Neural cell (in vitro differentiated cells): Measurements from ENCODE around the gene UGGT1. TPM values are rescaled to one million over a fixed set of nuclear protein-coding genes. Genes with fewer than 3 reads are reported as not detected.

ENCODE experiments used
- H2AFZ ChIP-seq: fragments of 200-600, 300-800 bp; sonication (generic), shearing (Covaris generic); 2 replicates; pipeline ENCODE4 v1.6.0; 2014; ENCODE audit warnings: low read depth, mild to moderate bottlenecking, antibody characterized with exemption, low read length, moderate library complexity
- H3F3A ChIP-seq: fragments of 200-600 bp; shearing (Covaris generic); 2 replicates; pipeline ENCODE4 v1.6.1; 2016; ENCODE audit warnings: mild to moderate bottlenecking, moderate library complexity, mixed read lengths, antibody characterized with exemption, low read length; ENCODE audit not compliant: insufficient read depth, poor library complexity, severe bottlenecking
- H3K27ac ChIP-seq: fragments of 200-600, 300-800 bp; sonication (generic), shearing (Covaris generic); 2 replicates; pipeline ENCODE4 v1.5.1; 2014; ENCODE audit warnings: mild to moderate bottlenecking, low read length, moderate library complexity
- H3K27me3 ChIP-seq: fragments of 300-800, 200-600 bp; sonication (generic), shearing (Covaris generic); 2 replicates; pipeline ENCODE4 v1.6.0; 2014; ENCODE audit warnings: mild to moderate bottlenecking, low read depth, low read length, moderate library complexity; ENCODE audit not compliant: insufficient read depth
- H3K36me3 ChIP-seq: fragments of 300-800, 200-600 bp; sonication (generic), shearing (Covaris generic); 2 replicates; pipeline ENCODE4 v1.5.1; 2014; ENCODE audit warnings: mild to moderate bottlenecking, antibody characterized with exemption, low read length, moderate library complexity; ENCODE audit not compliant: insufficient read depth
- H3K4me2 ChIP-seq: fragments of 300-800, 200-600 bp; sonication (generic), shearing (Covaris generic); 2 replicates; pipeline ENCODE4 v1.6.0; 2014; ENCODE audit warnings: mild to moderate bottlenecking, low read length
- H3K4me3 ChIP-seq: fragments of 300-800, 200-600 bp; sonication (generic), shearing (Covaris generic); 2 replicates; pipeline ENCODE4 v1.5.1; 2014; ENCODE audit warnings: mild to moderate bottlenecking, low read length, moderate library complexity
- H3K79me2 ChIP-seq: fragments of 200-600 bp; shearing (Covaris generic); replicated peaks from 2 replicates; pipeline ENCODE4 v1.6.0; 2014; ENCODE audit warnings: mild to moderate bottlenecking, low read length, moderate library complexity; ENCODE audit not compliant: insufficient read depth
- H3K9ac ChIP-seq: fragments of 300-800, 200-600 bp; sonication (generic), shearing (Covaris generic); 2 replicates; pipeline ENCODE4 v1.6.1; 2016; ENCODE audit warnings: mild to moderate bottlenecking, low read length, mixed read lengths
- H3K9me2 ChIP-seq: fragments of 200-600 bp; shearing (Covaris generic); 2 replicates; pipeline ENCODE4 v1.6.1; 2016; ENCODE audit warnings: mild to moderate bottlenecking, low read length, mixed read lengths; ENCODE audit not compliant: insufficient read depth
- H3K9me3 ChIP-seq: fragments of 200-600, 300-800 bp; sonication (generic), shearing (Covaris generic); 2 replicates; pipeline ENCODE4 v1.6.1; 2016; ENCODE audit warnings: mild to moderate bottlenecking, mixed run types, low read length, moderate library complexity, mixed read lengths
- H4K20me1 ChIP-seq: fragments of 200-600 bp; shearing (Covaris generic); 2 replicates; pipeline ENCODE4 v1.6.1; 2016; ENCODE audit warnings: mild to moderate bottlenecking, mixed run types; ENCODE audit not compliant: insufficient read depth
- CTCF ChIP-seq: fragments of 450-650 bp; IDR thresholded peaks from 2 replicates; pipeline ENCODE4 v1.5.1; 2014; ENCODE audit warnings: antibody characterized with exemption, mild to moderate bottlenecking, moderate library complexity; ENCODE audit not compliant: poor library complexity, severe bottlenecking
- EP300 ChIP-seq: fragments of 450-650 bp; conservative IDR thresholded peaks from 2 replicates; pipeline ENCODE4 v1.6.1; 2014; ENCODE audit warnings: antibody characterized with exemption, mild to moderate bottlenecking, moderate library complexity; ENCODE audit not compliant: poor library complexity, severe bottlenecking
- EZH2 ChIP-seq: fragments of 200-600, 300-800 bp; shearing (Covaris generic), sonication (generic); IDR thresholded peaks from 2 replicates; pipeline ENCODE4 v1.6.1; 2014; ENCODE audit warnings: antibody characterized with exemption, low read length, borderline replicate concordance, mild to moderate bottlenecking; ENCODE audit not compliant: insufficient read depth, poor library complexity, severe bottlenecking
- MXI1 ChIP-seq: fragments of 450-650 bp; conservative IDR thresholded peaks from 2 replicates; pipeline ENCODE4 v1.6.1; 2014; ENCODE audit warnings: antibody characterized with exemption, mild to moderate bottlenecking; ENCODE audit not compliant: poor library complexity, severe bottlenecking
- POLR2AphosphoS5 ChIP-seq: IDR thresholded peaks from 2 replicates; pipeline ENCODE4 v1.6.1; 2012
- RAD21 ChIP-seq: fragments of 450-650 bp; conservative IDR thresholded peaks from 2 replicates; pipeline ENCODE4 v1.6.1; 2014; ENCODE audit warnings: antibody characterized with exemption, mild to moderate bottlenecking, moderate library complexity
- REST ChIP-seq: IDR thresholded peaks from 2 replicates; pipeline ENCODE4 v1.6.1; 2012; ENCODE audit warnings: borderline replicate concordance
- SMC3 ChIP-seq: fragments of 450-650 bp; conservative IDR thresholded peaks from 2 replicates; pipeline ENCODE4 v1.6.1; 2014; ENCODE audit warnings: antibody characterized with exemption, mild to moderate bottlenecking, moderate library complexity; ENCODE audit not compliant: poor library complexity
- TAF1 ChIP-seq: IDR thresholded peaks from 2 replicates; pipeline ENCODE4 v1.6.1; 2012; ENCODE audit warnings: low read depth
- polyA plus RNA-seq: library from polyadenylated mRNA; depleted of rRNA; stranded (reverse); fragments of >200 nt; gene quantifications from 2 replicates; pipeline ENCODE4 v1.2.3, GENCODE V29; 2014

The UGGT1 gene
- polyA plus RNA-seq, 1 donor from 2014 or later: 26.3 TPM

GRCh38 chr2:128177315-128177714 is 86.3 kb downstream of the UGGT1 start:
- Histone ChIP-seq H3K9me2 (no peaks in the 10 kb centered on the region), H3K27ac (no peak overlapping the region), H3K36me3 (peaks cover 8% of the 10 kb centered on the region), H2AFZ (no peak overlapping the region), H3K4me3 (no peak overlapping the region), H3K27me3 (no peaks in the 10 kb centered on the region), H3K79me2 (no peaks in the 10 kb centered on the region), H3K9ac (no peak overlapping the region), H3F3A (no peaks in the 10 kb centered on the region), H3K4me2 (no peak overlapping the region), H3K9me3 (no peaks in the 10 kb centered on the region), H4K20me1 (no peaks in the 10 kb centered on the region)
- TF ChIP-seq RAD21 (no peak), POLR2AphosphoS5 (no peak), REST (no peak), MXI1 (no peak), EZH2 (no peak), SMC3 (no peak), CTCF (no peak), TAF1 (no peak), EP300 (no peak)

DNA sequence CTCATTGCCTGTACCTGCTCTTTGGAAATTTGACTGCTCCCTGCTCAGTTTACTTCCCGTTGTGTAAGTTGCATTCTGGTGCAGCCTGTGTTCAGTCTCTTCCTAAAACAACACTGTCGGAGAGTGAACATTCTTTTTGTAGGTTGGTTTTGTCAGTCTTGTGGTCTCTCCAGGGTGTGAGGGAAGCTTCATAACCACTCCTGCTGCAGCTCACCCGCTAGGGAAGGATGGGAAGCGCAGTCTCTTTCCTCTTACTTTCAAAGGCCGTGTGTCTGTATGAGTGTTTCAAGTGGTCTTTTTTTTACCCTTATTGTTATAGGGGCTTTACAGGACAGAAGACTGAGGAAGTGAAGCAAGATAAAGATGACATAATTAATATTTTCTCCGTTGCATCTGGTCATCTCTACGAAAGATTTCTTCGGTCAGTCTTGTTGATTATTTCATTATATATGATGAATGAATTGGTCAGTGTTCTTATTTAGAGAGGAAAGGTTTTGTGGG is 87.2 kb downstream of the UGGT1 start:
- Histone ChIP-seq H4K20me1 (no peaks in the 10 kb centered on the region), H3K9me2 (no peaks in the 10 kb centered on the region), H3K9me3 (no peaks in the 10 kb centered on the region), H3K27me3 (no peaks in the 10 kb centered on the region), H3K4me2 (no peak overlapping the region), H2AFZ (no peak overlapping the region), H3K79me2 (no peaks in the 10 kb centered on the region), H3K27ac (no peak overlapping the region), H3K9ac (no peak overlapping the region), H3K4me3 (no peak overlapping the region), H3K36me3 (peaks cover 8% of the 10 kb centered on the region), H3F3A (no peaks in the 10 kb centered on the region)
- TF ChIP-seq RAD21 (no peak), SMC3 (no peak), MXI1 (no peak), REST (no peak), CTCF (no peak), POLR2AphosphoS5 (no peak)
